ENCODE data around the gene GATA5.

DNA sequence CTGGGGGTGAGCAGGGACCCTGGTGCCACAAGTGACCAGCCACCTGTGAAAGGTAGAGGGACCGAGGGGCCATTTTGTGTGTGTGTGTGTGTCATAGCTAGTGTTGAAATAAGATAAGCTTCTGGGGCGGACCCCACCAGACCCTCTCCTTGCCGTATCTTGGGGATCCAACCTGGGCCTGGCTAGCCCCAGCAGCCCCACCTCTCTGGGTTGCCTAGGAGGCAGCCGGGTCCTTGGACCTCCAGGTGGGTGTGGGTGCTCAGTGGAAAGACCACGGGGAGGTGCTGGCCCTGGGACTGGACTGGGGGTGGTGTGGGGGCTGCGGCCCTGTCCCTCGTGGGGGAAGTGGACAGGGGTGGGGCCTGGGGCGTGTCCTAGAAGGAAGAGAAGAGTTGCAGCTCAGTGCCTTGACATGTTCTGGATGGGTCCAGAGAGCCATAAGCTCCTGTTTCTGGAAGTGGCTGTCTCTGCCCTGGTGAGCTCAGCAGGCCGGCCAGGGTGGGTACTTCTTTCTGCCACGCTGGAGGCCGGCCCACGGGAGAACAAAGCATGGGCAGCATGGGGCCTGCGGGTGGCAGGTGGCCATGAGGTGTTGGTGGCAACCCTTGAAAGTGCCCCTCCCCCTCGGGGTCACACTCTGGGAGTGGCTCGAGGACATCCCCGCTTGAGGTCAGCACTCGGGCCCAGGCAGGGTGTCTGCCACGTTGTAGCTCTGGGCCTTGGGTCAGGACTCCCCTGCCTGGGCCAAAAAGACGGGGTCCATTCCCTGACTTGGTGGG lies 56.9 kb downstream of the GATA5 start:
- TF ChIP-seq ZNF274 (IDR thresholded peaks at IDR 0.05; ENCODE audit: low read length), result no peak
- TF ChIP-seq ZNF274 (tag by site-specific recombination; IDR thresholded peaks at IDR 0.05; ENCODE audit: borderline replicate concordance), result no peak
- TF ChIP-seq YY1 (tag by site-specific recombination; IDR thresholded peaks at IDR 0.05), result no peak
- TF ChIP-seq, protein P1, sequence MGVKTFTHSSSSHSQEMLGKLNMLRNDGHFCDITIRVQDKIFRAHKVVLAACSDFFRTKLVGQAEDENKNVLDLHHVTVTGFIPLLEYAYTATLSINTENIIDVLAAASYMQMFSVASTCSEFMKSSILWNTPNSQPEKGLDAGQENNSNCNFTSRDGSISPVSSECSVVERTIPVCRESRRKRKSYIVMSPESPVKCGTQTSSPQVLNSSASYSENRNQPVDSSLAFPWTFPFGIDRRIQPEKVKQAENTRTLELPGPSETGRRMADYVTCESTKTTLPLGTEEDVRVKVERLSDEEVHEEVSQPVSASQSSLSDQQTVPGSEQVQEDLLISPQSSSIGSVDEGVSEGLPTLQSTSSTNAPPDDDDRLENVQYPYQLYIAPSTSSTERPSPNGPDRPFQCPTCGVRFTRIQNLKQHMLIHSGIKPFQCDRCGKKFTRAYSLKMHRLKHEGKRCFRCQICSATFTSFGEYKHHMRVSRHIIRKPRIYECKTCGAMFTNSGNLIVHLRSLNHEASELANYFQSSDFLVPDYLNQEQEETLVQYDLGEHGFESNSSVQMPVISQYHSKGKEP (tag by site-specific recombination; IDR thresholded peaks at IDR 0.05), result no peak
- TF ChIP-seq ZNF133 (tag by site-specific recombination; IDR thresholded peaks at IDR 0.05), result no peak
- TF ChIP-seq ZNF660 (tag by site-specific recombination; IDR thresholded peaks at IDR 0.05), result no peak
- no peak for TF ChIP-seq ZBTB7A (tag by site-specific recombination; IDR thresholded peaks at IDR 0.05; ENCODE audit: low read depth)
- no peak for TF ChIP-seq ZNF654 (tag by site-specific recombination; IDR thresholded peaks at IDR 0.05; ENCODE audit: low read depth)
- TF ChIP-seq, protein P2, sequence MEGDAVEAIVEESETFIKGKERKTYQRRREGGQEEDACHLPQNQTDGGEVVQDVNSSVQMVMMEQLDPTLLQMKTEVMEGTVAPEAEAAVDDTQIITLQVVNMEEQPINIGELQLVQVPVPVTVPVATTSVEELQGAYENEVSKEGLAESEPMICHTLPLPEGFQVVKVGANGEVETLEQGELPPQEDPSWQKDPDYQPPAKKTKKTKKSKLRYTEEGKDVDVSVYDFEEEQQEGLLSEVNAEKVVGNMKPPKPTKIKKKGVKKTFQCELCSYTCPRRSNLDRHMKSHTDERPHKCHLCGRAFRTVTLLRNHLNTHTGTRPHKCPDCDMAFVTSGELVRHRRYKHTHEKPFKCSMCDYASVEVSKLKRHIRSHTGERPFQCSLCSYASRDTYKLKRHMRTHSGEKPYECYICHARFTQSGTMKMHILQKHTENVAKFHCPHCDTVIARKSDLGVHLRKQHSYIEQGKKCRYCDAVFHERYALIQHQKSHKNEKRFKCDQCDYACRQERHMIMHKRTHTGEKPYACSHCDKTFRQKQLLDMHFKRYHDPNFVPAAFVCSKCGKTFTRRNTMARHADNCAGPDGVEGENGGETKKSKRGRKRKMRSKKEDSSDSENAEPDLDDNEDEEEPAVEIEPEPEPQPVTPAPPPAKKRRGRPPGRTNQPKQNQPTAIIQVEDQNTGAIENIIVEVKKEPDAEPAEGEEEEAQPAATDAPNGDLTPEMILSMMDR (tag by site-specific recombination; IDR thresholded peaks at IDR 0.05), result no peak
- TF ChIP-seq SP2 (tag by site-specific recombination; IDR thresholded peaks at IDR 0.05), result no peak
- TF ChIP-seq ZNF266 (tag by site-specific recombination; IDR thresholded peaks at IDR 0.05; ENCODE audit: low read depth), result no peak
- no peak for TF ChIP-seq ZNF335 (tag by site-specific recombination; conservative IDR thresholded peaks at IDR 0.05)

Measured in HEK293 (cell line).